SK-N-SH (cell line): ENCODE results near the gene FAM229A. TPM values are rescaled to one million over a fixed set of nuclear protein-coding genes. Genes with fewer than 3 reads are reported as not detected.

ENCODE experiments used
- CTCF ChIA-PET: fragments of 300-600, 350-600 bp; formaldehyde crosslinking; extraction: SDS; loops from one replicate; lab custom pipeline; 2021; lab: Yijun Ruan, JAX
- POLR2A ChIA-PET: fragments of 350-600 bp; sonication (Branson Sonifier 250); formaldehyde crosslinking; extraction: SDS; loops from one replicate; lab custom pipeline; 2020; ENCODE audit warnings: antibody characterized with exemption, inconsistent platforms; lab: Yijun Ruan, JAX
- DNase-seq: peaks from one replicate; pipeline ENCODE4 v3.0.0; 2012
- H2AFZ ChIP-seq: fragments of 200-600 bp; sonication (generic); 2 replicates; pipeline ENCODE4 v1.8.1; 2016; ENCODE audit warnings: antibody characterized with exemption, mild to moderate bottlenecking, low read depth
- H3F3A ChIP-seq: fragments of 200-600 bp; sonication (generic); replicated peaks from 2 replicates; pipeline ENCODE3; 2016; ENCODE audit warnings: antibody characterized with exemption, mild to moderate bottlenecking; ENCODE audit not compliant: insufficient read depth
- H3K27ac ChIP-seq, 2 experiments: fragments of 200-500 bp in 1 of 2; fragments of 200-600 bp in 1 of 2; sonication (Bioruptor generic) in 1 of 2; sonication (generic), shearing (Covaris generic) in 1 of 2; 2 replicates each; pipeline versions ENCODE4 v1.5.1 to v1.6.1; 2014 to 2016; ENCODE audit warnings: low read depth in 2 of 2, inconsistent platforms in 1 of 2, low read length in 1 of 2, mild to moderate bottlenecking in 1 of 2, mixed read lengths in 1 of 2
- H3K27me3 ChIP-seq: fragments of 200-600 bp; sonication (generic), shearing (Covaris generic); 2 replicates; pipeline ENCODE4 v1.6.1; 2016; ENCODE audit warnings: mixed run types; ENCODE audit not compliant: insufficient read depth
- H3K36me3 ChIP-seq, 2 experiments: fragments of 200-500 bp in 1 of 2; fragments of 200-600 bp in 1 of 2; sonication (Bioruptor generic) in 1 of 2; sonication (generic) in 1 of 2; replicated peaks in 1 of 2; 2 replicates each; pipeline versions ENCODE3 to v1.5.1; 2014 to 2016; ENCODE audit warnings: low read length in 1 of 2, mild to moderate bottlenecking in 1 of 2; ENCODE audit not compliant: insufficient read depth in 2 of 2, control insufficient read depth in 1 of 2
- H3K4me1 ChIP-seq, 2 experiments: fragments of 200-500 bp in 1 of 2; fragments of 200-600 bp in 1 of 2; sonication (Bioruptor generic) in 1 of 2; sonication (generic), shearing (Covaris generic) in 1 of 2; 2 replicates each; pipeline versions ENCODE4 v1.5.1 to v1.6.1; 2014 to 2016; ENCODE audit warnings: low read depth in 1 of 2, low read length in 1 of 2, mixed run types in 1 of 2; ENCODE audit not compliant: insufficient read depth in 2 of 2, control insufficient read depth in 1 of 2
- H3K4me2 ChIP-seq: fragments of 200-600 bp; sonication (generic), shearing (Covaris generic); 2 replicates; pipeline ENCODE4 v1.6.1; 2017; ENCODE audit warnings: mixed run types
- H3K4me3 ChIP-seq, 2 experiments: fragments of 200-500 bp in 1 of 2; fragments of 200-600 bp in 1 of 2; sonication (Bioruptor generic) in 1 of 2; sonication (generic), shearing (Covaris generic) in 1 of 2; 2 replicates each; pipeline versions ENCODE4 v1.5.1 to v1.8.1; 2014 to 2016; ENCODE audit warnings: low read depth in 2 of 2, inconsistent platforms in 1 of 2, low read length in 1 of 2, mild to moderate bottlenecking in 1 of 2, mixed read lengths in 1 of 2, moderate library complexity in 1 of 2
- H3K79me2 ChIP-seq: fragments of 200-600 bp; sonication (generic); 2 replicates; pipeline ENCODE4 v1.8.1; 2017; ENCODE audit warnings: mild to moderate bottlenecking; ENCODE audit not compliant: insufficient read depth
- H3K9ac ChIP-seq: fragments of 200-600 bp; sonication (generic); 2 replicates; pipeline ENCODE4 v1.6.1; 2017; ENCODE audit warnings: mixed run types
- H3K9me2 ChIP-seq: fragments of 200-600 bp; sonication (generic); 2 replicates; pipeline ENCODE4 v1.6.1; 2017; ENCODE audit warnings: mixed run types
- H3K9me3 ChIP-seq: fragments of 200-600 bp; sonication (generic); 2 replicates; pipeline ENCODE4 v1.6.1; 2017; ENCODE audit warnings: mixed run types, mild to moderate bottlenecking, moderate library complexity
- H4K20me1 ChIP-seq: fragments of 200-600 bp; sonication (generic); 2 replicates; pipeline ENCODE4 v1.6.1; 2017; ENCODE audit warnings: mild to moderate bottlenecking, mixed run types; ENCODE audit not compliant: insufficient read depth
- CTCF ChIP-seq: fragments of 200-600 bp; sonication (generic); IDR thresholded peaks from 2 replicates; pipeline ENCODE4 v1.6.1; 2017; ENCODE audit warnings: antibody characterized with exemption, mild to moderate bottlenecking, moderate library complexity
- EZH2phosphoT487 ChIP-seq: fragments of 200-600 bp; sonication (generic); IDR thresholded peaks from 2 replicates; pipeline ENCODE4 v1.6.1; 2017; ENCODE audit warnings: low read depth, mixed run types, mild to moderate bottlenecking, antibody characterized with exemption, moderate library complexity, borderline replicate concordance
- FOSL2 ChIP-seq: IDR thresholded peaks from 2 replicates; pipeline ENCODE4 v1.4.0; 2012; ENCODE audit warnings: low read depth, mild to moderate bottlenecking, moderate library complexity, borderline replicate concordance
- FOXM1 ChIP-seq: IDR thresholded peaks from 2 replicates; pipeline ENCODE4 v1.4.0; 2012; ENCODE audit warnings: low read depth, mild to moderate bottlenecking
- GATA2 ChIP-seq: sonication (generic); formaldehyde crosslinking; IDR thresholded peaks from 2 replicates; pipeline ENCODE4 v1.5.0; 2020; ENCODE audit warnings: mild to moderate bottlenecking, missing genetic modification reagents
- MEF2A ChIP-seq: IDR thresholded peaks from 2 replicates; pipeline ENCODE4 v1.4.0; 2012; ENCODE audit warnings: low read depth, borderline replicate concordance
- NFIC ChIP-seq: IDR thresholded peaks from 2 replicates; pipeline ENCODE4 v1.4.0; 2012; ENCODE audit warnings: borderline replicate concordance
- NRF1 ChIP-seq: IDR thresholded peaks from 2 replicates; pipeline ENCODE4 v1.6.1; 2012; ENCODE audit warnings: low read depth, mild to moderate bottlenecking, low read length
- RFX5 ChIP-seq: IDR thresholded peaks from 2 replicates; pipeline ENCODE4 v1.6.1; 2012; ENCODE audit warnings: mild to moderate bottlenecking, improper control_type of control experiment, low read length
- RXRA ChIP-seq: IDR thresholded peaks from 2 replicates; pipeline ENCODE4 v1.4.0; 2012; ENCODE audit warnings: low read depth, mild to moderate bottlenecking, borderline replicate concordance
- SIN3A ChIP-seq: IDR thresholded peaks from 2 replicates; pipeline ENCODE4 v1.6.1; 2012; ENCODE audit warnings: low read depth, mild to moderate bottlenecking, low read length, moderate library complexity, borderline replicate concordance
- TCF12 ChIP-seq: IDR thresholded peaks from 2 replicates; pipeline ENCODE4 v1.4.0; 2012
- USF1 ChIP-seq: IDR thresholded peaks from 2 replicates; pipeline ENCODE4 v1.4.0; 2012; ENCODE audit warnings: low read depth, borderline replicate concordance
- WGBS: methylation state at CpG from one replicate; pipeline ENCODE4 v1.1.6; 2017; ENCODE audit warnings: low lambda C conversion rate; 5-methylcytosine and 5-hydroxymethylcytosine counted together
- polyA plus RNA-seq, 3 experiments: library from polyadenylated mRNA; depleted of rRNA; stranded (reverse); fragments of >200 nt; gene quantifications; 2 replicates each; pipeline ENCODE4 v1.2.3, GENCODE V29; 2012
- TF ChIP-seq, protein P1 (sequence below): IDR thresholded peaks from 2 replicates; pipeline ENCODE4; 2012
- TF ChIP-seq, protein P2 (sequence below): fragments of 150-350 bp; IDR thresholded peaks from 2 replicates; pipeline ENCODE4 v1.6.1; 2017; ENCODE audit warnings: antibody characterized with exemption, low read length, low read depth, borderline replicate concordance

FAM229A gene
- polyA plus RNA-seq, 1 of the 3 experiments (the other 2 are of a cell fraction) = 8.0 TPM

GRCh38 chr1:32329931-32330466 is 32.3 kb downstream of the FAM229A start:
- Histone ChIP-seq H3K9me3 (no peaks in the 10 kb centered on the region), H3K9me2 (no peaks in the 10 kb centered on the region), H4K20me1 (peaks cover 38% of the 10 kb centered on the region), H3K36me3 (peaks cover 34 to 70% of the 10 kb centered on the region in 2 experiments), H3K4me2 (no peak overlapping the region), H3K4me1 (peaks cover 8 to 26% of the 10 kb centered on the region in 2 experiments; a peak in 3 of 4 replicates), H3K79me2 (peaks cover 35% of the 10 kb centered on the region), H2AFZ (no peak overlapping the region), H3K27me3 (no peaks in the 10 kb centered on the region), H3F3A (peaks cover 30% of the 10 kb centered on the region), H3K9ac (no peak overlapping the region), H3K27ac (no peak overlapping the region)
- CTCF ChIA-PET = interaction anchor here (1.3 kb wide), 1 partner anchor 82 kb away, joined by 3 read pairs; no protein-coding TSS in a partner anchor
- 85% methylated on average over 4 of the region's 4 CpGs for WGBS
- no peak for DNase-seq
- no peak for TF ChIP-seq MEF2A
- TF ChIP-seq, all 33 proteins: peak for 0
- POLR2A ChIA-PET = no interaction called here
- H3K4me3 ChIP-seq = no peak overlapping the region

GRCh38 chr1:32327204-32327603 is 35.1 kb downstream of the FAM229A start:
- Histone ChIP-seq H3K9ac (no peak overlapping the region), H3K9me2 (no peaks in the 10 kb centered on the region), H3K4me1 (no peaks in the 10 kb centered on the region; a peak in 1 of 4 replicates), H3K27me3 (no peaks in the 10 kb centered on the region), H2AFZ (no peak overlapping the region)
- POLR2A ChIA-PET = no interaction called here
- 98% methylated on average over 6 of the region's 11 CpGs for WGBS
- DNase-seq = no peak
- CTCF ChIA-PET = no interaction called here
- TF ChIP-seq SIN3A = no peak
- TF ChIP-seq CTCF = no peak
- TF ChIP-seq RFX5 = no peak
- TF ChIP-seq, protein P1, sequence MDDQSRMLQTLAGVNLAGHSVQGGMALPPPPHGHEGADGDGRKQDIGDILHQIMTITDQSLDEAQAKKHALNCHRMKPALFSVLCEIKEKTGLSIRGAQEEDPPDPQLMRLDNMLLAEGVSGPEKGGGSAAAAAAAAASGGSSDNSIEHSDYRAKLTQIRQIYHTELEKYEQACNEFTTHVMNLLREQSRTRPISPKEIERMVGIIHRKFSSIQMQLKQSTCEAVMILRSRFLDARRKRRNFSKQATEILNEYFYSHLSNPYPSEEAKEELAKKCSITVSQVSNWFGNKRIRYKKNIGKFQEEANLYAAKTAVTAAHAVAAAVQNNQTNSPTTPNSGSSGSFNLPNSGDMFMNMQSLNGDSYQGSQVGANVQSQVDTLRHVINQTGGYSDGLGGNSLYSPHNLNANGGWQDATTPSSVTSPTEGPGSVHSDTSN = no peak
- no peak for TF ChIP-seq FOXM1
- no peak for TF ChIP-seq TCF12
- no peak for TF ChIP-seq GATA2 (CRISPR knock-in tag)
- no peak for TF ChIP-seq USF1
- TF ChIP-seq NFIC = no peak
- TF ChIP-seq EZH2phosphoT487 = no peak
- TF ChIP-seq, protein P2, sequence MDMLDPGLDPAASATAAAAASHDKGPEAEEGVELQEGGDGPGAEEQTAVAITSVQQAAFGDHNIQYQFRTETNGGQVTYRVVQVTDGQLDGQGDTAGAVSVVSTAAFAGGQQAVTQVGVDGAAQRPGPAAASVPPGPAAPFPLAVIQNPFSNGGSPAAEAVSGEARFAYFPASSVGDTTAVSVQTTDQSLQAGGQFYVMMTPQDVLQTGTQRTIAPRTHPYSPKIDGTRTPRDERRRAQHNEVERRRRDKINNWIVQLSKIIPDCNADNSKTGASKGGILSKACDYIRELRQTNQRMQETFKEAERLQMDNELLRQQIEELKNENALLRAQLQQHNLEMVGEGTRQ = no peak
- no peak for TF ChIP-seq FOSL2
- no peak for TF ChIP-seq RXRA
- no peak for TF ChIP-seq NRF1
- TF ChIP-seq, all 33 proteins: peak for 0
- Histone ChIP-seq H3K4me3 (no peak overlapping the region), H3K36me3 (peaks cover 32 to 51% of the 10 kb centered on the region in 2 experiments), H3K9me3 (no peaks in the 10 kb centered on the region), H3K79me2 (peaks cover 14% of the 10 kb centered on the region), H3K27ac (no peak overlapping the region), H3F3A (peaks cover 30% of the 10 kb centered on the region), H3K4me2 (no peak overlapping the region), H4K20me1 (peaks cover 20% of the 10 kb centered on the region; the same call in 1 of the 2 replicates)
